ENCODE data around the gene SSTR3.

GRCh38 chr22:37244922-37245722, 32.8 kb upstream of the SSTR3 start:
- TF ChIP-seq CTCF (conservative IDR thresholded peaks at IDR 0.05 in 1 of 2, IDR thresholded peaks at IDR 0.05 in 1 of 2; ENCODE audit: low read depth in 1 of 2, low read length in 2 of 2) (no peak), EZH2 (IDR thresholded peaks at IDR 0.05; ENCODE audit: low read length, missing control alignments) (no peak)
